ENCODE results near the gene SEZ6L.

The SEZ6L gene

DNA sequence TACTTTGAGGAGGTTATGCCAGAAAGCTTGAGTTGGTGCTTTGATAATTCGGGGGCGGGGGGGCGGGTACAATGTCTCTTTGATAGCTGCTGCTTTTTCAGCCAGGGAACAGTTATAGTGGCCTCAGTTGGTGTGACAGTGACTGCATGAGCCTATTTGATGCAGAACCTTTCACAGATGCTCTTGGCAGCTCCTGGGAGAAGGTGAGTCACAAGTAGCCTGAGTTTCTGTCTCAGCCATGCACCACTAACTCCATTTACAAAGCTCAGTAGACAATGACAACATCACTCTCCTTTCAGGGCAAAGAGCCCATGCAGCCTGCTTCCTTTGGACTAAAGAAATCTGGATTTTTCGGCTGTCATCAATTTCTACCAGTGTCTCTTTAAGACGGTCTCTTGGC is 42.1 kb upstream of the SEZ6L start:
- no peak for TF ChIP-seq EZH2 (IDR thresholded peaks at IDR 0.05; ENCODE audit: borderline replicate concordance, low read depth, low read length, severe bottlenecking)
- TF ChIP-seq, protein P1, sequence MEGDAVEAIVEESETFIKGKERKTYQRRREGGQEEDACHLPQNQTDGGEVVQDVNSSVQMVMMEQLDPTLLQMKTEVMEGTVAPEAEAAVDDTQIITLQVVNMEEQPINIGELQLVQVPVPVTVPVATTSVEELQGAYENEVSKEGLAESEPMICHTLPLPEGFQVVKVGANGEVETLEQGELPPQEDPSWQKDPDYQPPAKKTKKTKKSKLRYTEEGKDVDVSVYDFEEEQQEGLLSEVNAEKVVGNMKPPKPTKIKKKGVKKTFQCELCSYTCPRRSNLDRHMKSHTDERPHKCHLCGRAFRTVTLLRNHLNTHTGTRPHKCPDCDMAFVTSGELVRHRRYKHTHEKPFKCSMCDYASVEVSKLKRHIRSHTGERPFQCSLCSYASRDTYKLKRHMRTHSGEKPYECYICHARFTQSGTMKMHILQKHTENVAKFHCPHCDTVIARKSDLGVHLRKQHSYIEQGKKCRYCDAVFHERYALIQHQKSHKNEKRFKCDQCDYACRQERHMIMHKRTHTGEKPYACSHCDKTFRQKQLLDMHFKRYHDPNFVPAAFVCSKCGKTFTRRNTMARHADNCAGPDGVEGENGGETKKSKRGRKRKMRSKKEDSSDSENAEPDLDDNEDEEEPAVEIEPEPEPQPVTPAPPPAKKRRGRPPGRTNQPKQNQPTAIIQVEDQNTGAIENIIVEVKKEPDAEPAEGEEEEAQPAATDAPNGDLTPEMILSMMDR (IDR thresholded peaks at IDR 0.05; ENCODE audit: borderline replicate concordance, extremely low read depth, low read length, poor library complexity, severe bottlenecking): no peak
- H3K4me1 ChIP-seq (ENCODE audit: insufficient read depth, low read length): no peaks in the 10 kb centered on the region
- no peak overlapping the region for H2AFZ ChIP-seq (ENCODE audit: low read depth, low read length)
- DNase-seq (no peak), ATAC-seq (ENCODE audit: insufficient read depth, low read depth) (no peak)
- H3K27me3 ChIP-seq (ENCODE audit: insufficient read depth, low read length, poor library complexity): peaks cover 11% of the 10 kb centered on the region
- H3K9ac ChIP-seq (ENCODE audit: low read depth, low read length): no peak overlapping the region
- no peaks in the 10 kb centered on the region for H3K36me3 ChIP-seq (ENCODE audit: insufficient read depth, low read length)
- no peaks in the 10 kb centered on the region for H3K79me2 ChIP-seq (ENCODE audit: insufficient read depth, low read length)
- no peaks in the 10 kb centered on the region for H3K9me3 ChIP-seq (ENCODE audit: insufficient read depth, low read length, severe bottlenecking)
- H3K27ac ChIP-seq (ENCODE audit: low read length): no peak overlapping the region
- no peak overlapping the region for H3K4me3 ChIP-seq (ENCODE audit: low read depth in 1 of 2, low read length in 2 of 2)
- H3K4me2 ChIP-seq (ENCODE audit: insufficient read depth, low read length): no peak overlapping the region
- H4K20me1 ChIP-seq (ENCODE audit: insufficient read depth, low read length): 0 out of 2 replicates have a peak, but pooled peaks cover 3% of the 10 kb centered on the region

DNA sequence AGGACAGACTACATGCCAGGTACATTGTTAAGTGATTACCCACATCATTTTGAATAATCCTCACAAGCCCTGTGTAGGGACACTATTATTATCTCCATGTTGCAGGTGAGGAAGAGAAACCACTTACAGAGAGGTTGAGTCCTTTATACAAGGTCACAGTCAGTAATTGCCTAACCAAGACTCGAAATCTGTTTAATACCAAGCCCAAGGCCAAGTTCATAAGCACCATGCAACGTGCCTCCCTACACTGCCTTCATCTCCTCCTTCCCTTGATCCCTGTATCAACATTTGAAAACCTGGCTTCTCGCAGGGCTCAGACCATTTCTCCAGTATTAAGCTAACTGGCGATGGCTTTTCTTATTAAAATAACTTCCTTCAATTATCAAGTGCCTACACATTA is 41.7 kb upstream of the SEZ6L start:
- Histone ChIP-seq H3K36me3 (ENCODE audit: insufficient read depth, low read length) (no peaks in the 10 kb centered on the region), H4K20me1 (ENCODE audit: insufficient read depth, low read length) (0 out of 2 replicates have a peak, but pooled peaks cover 3% of the 10 kb centered on the region), H3K4me1 (ENCODE audit: insufficient read depth, low read length) (no peaks in the 10 kb centered on the region), H3K9me3 (ENCODE audit: insufficient read depth, low read length, severe bottlenecking) (no peaks in the 10 kb centered on the region), H3K79me2 (ENCODE audit: insufficient read depth, low read length) (no peaks in the 10 kb centered on the region), H3K4me2 (ENCODE audit: insufficient read depth, low read length) (no peak overlapping the region), H3K27me3 (ENCODE audit: insufficient read depth, low read length, poor library complexity) (peaks cover 12% of the 10 kb centered on the region), H3K4me3 (ENCODE audit: low read depth in 1 of 2, low read length in 2 of 2) (no peak overlapping the region), H3K27ac (ENCODE audit: low read length) (no peak overlapping the region), H2AFZ (ENCODE audit: low read depth, low read length) (no peak overlapping the region), H3K9ac (ENCODE audit: low read depth, low read length) (no peak overlapping the region)
- no peak for ATAC-seq (ENCODE audit: insufficient read depth, low read depth)
- no peak for DNase-seq
- TF ChIP-seq, protein P1 (IDR thresholded peaks at IDR 0.05; ENCODE audit: borderline replicate concordance, extremely low read depth, low read length, poor library complexity, severe bottlenecking): no peak
- no peak for TF ChIP-seq EZH2 (IDR thresholded peaks at IDR 0.05; ENCODE audit: borderline replicate concordance, low read depth, low read length, severe bottlenecking)

DNA sequence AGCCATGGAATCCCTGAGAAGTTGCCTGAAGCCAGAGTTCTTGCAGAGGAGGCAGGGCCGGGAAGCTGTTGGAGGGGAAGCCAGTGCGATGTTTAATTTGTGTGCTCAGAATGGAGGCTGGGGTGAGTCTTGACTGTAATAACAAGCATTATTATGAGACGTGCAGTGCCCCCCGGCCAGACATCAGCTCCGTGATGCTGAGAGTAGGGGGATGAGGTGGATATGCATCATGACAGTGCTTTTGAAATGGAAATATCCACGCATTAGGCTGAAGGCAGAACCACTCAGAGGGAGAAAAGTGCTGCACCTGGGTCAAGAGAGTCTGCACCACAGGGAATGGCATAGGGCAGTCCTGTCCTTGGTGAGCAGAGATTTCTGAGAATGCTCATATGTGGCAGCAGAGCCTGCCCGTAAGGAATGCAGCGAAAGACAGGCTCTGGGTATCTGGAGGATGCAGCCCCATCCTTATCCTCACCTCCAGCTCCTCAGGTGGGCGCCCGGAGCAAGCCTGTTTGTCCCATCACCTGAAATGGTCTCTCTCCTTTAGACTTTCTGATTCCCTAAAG is 37.6 kb upstream of the SEZ6L start:
- Histone ChIP-seq H3K4me1 (ENCODE audit: insufficient read depth, low read length) (no peaks in the 10 kb centered on the region), H2AFZ (ENCODE audit: low read depth, low read length) (no peak overlapping the region), H3K79me2 (ENCODE audit: insufficient read depth, low read length) (no peaks in the 10 kb centered on the region), H3K36me3 (ENCODE audit: insufficient read depth, low read length) (no peaks in the 10 kb centered on the region), H3K9me3 (ENCODE audit: insufficient read depth, low read length, severe bottlenecking) (no peaks in the 10 kb centered on the region), H3K9ac (ENCODE audit: low read depth, low read length) (no peak overlapping the region), H4K20me1 (ENCODE audit: insufficient read depth, low read length) (no peaks in the 10 kb centered on the region), H3K27ac (ENCODE audit: low read length) (no peak overlapping the region), H3K4me2 (ENCODE audit: insufficient read depth, low read length) (no peak overlapping the region), H3K27me3 (ENCODE audit: insufficient read depth, low read length, poor library complexity) (peaks cover 12% of the 10 kb centered on the region), H3K4me3 (ENCODE audit: low read depth in 1 of 2, low read length in 2 of 2) (no peak overlapping the region)
- DNase-seq (no peak), ATAC-seq (ENCODE audit: insufficient read depth, low read depth) (no peak)
- no peak for TF ChIP-seq EZH2 (IDR thresholded peaks at IDR 0.05; ENCODE audit: borderline replicate concordance, low read depth, low read length, severe bottlenecking)
- TF ChIP-seq, protein P1 (IDR thresholded peaks at IDR 0.05; ENCODE audit: borderline replicate concordance, extremely low read depth, low read length, poor library complexity, severe bottlenecking): no peak

Data from DND-41 (cell line).